GM10266 (cell line): ENCODE results near the gene PALMD.

Experiments used
- DNase-seq: peaks from one replicate; pipeline ENCODE4 v3.0.0; 2012; ENCODE audit errors: extremely low spot score
- CTCF ChIP-seq: IDR thresholded peaks from 2 replicates; pipeline ENCODE4 v1.5.1; 2012; ENCODE audit warnings: mild to moderate bottlenecking, low read depth; ENCODE audit not compliant: control insufficient read depth, insufficient read depth; ENCODE audit errors: missing control alignments

Gene PALMD

GRCh38 chr1:99675994-99676393, 30.1 kb downstream of the PALMD start:
- no peak for TF ChIP-seq CTCF
- no peak for DNase-seq

GRCh38 chr1:99676876-99677275, 31.0 kb downstream of the PALMD start:
- no peak for TF ChIP-seq CTCF
- DNase-seq: no peak

- no peak for DNase-seq
- no peak for TF ChIP-seq CTCF
Measured at GRCh38 chr1:99677416-99677815, 31.5 kb downstream of the PALMD start.

GRCh38 chr1:99680270-99680669, 34.4 kb downstream of the PALMD start:
- TF ChIP-seq CTCF: no peak
- DNase-seq: no peak

GRCh38 chr1:99681583-99681982, 35.7 kb downstream of the PALMD start:
- no peak for DNase-seq

GRCh38 chr1:99682291-99682751, 36.4 kb downstream of the PALMD start:
- no peak for TF ChIP-seq CTCF
- DNase-seq: no peak

More at GRCh38 chr1:99681583-99681982, 35.7 kb downstream of the PALMD start:
- TF ChIP-seq CTCF: peak; percentile 5

GRCh38 chr1:99685516-99686180, 39.7 kb downstream of the PALMD start:
- peak; percentile 53 for TF ChIP-seq CTCF

More at GRCh38 chr1:99685516-99686180, 39.7 kb downstream of the PALMD start:
- peak; percentile 29 for DNase-seq
